Activated T-cell treated with anti-CD3 and anti-CD28 coated beads, Interleukin-2, amount 50 U/mL, for 4 hours (primary cell): ENCODE data around the gene ADRM1. TPM values are rescaled to one million over a fixed set of nuclear protein-coding genes. Genes with fewer than 3 reads are reported as not detected.

ENCODE experiments used
- ATAC-seq, 2 donors: fragments of 200-7000 bp; cut with Tn5 transposase; one replicate each; pipeline ENCODE4 v1.10.0; 2021
- DNase-seq: peaks from one replicate; pipeline ENCODE4 v3.0.0-alpha.2; 2020
- H3K27me3 Mint-ChIP-seq: one replicate; pipeline ENCODE4 v1.8.0; 2021; ENCODE audit warnings: low read depth, mixed read lengths
- H3K36me3 Mint-ChIP-seq: one replicate; pipeline ENCODE4 v1.8.0; 2022; ENCODE audit warnings: mixed read lengths; ENCODE audit not compliant: insufficient read depth
- H3K4me1 Mint-ChIP-seq: one replicate; pipeline ENCODE4 v1.8.0; 2021; ENCODE audit warnings: low read depth, mixed read lengths
- H3K4me3 Mint-ChIP-seq: one replicate; pipeline ENCODE4 v1.8.0; 2021; ENCODE audit warnings: mild to moderate bottlenecking, moderate library complexity, mixed read lengths
- H3K9me3 Mint-ChIP-seq: one replicate; pipeline ENCODE4 v1.8.0; 2021; ENCODE audit warnings: mixed read lengths
- total RNA-seq, 3 donors: library from RNA; stranded (reverse); gene quantifications; one replicate each; pipeline ENCODE4 v1.2.1, GENCODE V29; 2021

ADRM1 gene
- total RNA-seq, 3 donors from 2014 or later = 259 to 285 (median 274) TPM

DNA sequence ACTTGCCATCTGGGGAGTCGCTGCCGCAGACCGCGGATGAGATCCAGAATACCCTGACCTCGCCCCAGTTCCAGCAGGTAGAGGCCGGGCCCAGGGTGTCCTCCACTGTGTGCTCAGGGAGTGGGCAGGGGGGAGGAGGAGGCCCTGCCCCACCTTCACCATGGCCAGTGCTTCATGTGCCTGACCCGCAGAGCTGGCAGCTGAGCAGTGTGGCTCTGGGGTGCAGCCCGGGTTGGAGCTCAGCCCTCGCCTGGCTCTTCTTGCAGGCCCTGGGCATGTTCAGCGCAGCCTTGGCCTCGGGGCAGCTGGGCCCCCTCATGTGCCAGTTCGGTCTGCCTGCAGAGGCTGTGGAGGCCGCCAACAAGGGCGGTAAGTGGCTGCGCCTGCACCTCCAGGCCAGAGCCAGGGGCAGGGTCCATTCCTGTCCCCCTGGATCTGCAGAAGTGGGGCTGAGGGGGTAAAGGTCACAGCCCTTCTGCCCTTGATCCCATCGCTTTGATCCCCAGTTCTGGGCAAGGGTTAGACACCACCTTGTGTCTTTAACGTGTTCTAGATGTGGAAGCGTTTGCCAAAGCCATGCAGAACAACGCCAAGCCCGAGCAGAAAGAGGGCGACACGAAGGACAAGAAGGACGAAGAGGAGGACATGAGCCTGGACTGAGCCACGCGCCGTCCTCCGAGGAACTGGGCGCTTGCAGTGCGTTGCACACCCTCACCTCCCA, 5.5 kb downstream of the ADRM1 start:
- H3K36me3 Mint-ChIP-seq = peaks cover 12% of the 10 kb centered on the region
- DNase-seq (no peak), ATAC-seq (no peak)
- H3K4me1 Mint-ChIP-seq = peaks cover 17% of the 10 kb centered on the region
- H3K27me3 Mint-ChIP-seq = no peaks in the 10 kb centered on the region
- no peak overlapping the region for H3K4me3 Mint-ChIP-seq
- H3K9me3 Mint-ChIP-seq = no peaks in the 10 kb centered on the region

DNA sequence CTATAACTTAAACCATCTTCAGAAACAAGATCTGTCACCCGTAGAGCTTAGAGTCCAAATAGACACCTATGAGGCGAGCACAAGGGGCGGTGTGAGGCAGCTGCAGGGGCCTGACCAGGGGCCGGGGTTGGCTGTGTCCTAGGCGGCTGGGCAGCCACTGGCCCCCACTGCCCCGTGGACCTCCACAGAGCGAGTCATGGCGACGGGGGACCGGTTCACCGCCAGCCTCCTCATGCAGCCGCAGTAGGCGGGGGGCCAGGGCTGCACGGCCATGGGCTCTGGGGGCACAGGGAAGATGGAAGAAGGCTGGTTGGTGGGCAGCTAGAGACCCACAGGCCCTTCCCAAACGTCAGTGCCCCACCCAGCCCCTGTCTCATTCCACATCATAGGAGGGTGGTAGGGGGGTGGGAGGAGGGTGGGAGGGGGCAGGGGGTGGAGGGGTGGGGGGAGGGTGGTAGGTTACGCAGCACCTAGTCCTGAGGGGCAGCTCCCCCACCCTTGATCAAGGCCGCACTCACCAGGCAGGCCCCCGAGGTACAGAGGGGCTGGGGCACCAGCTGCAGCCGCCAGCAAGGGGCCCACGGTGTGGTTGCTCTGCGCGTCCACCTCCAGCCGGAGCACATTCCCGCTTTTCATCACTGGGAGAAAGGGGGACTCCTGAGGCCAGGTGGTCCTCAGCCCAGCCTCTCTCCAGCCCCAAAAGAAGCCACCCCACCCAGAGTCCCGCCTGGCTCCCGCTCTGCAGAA, 6.6 kb downstream of the ADRM1 start:
- DNase-seq = no peak
- Mint-ChIP-seq H3K4me3 (no peak overlapping the region), H3K9me3 (no peaks in the 10 kb centered on the region), H3K27me3 (no peaks in the 10 kb centered on the region), H3K4me1 (peaks cover 11% of the 10 kb centered on the region), H3K36me3 (peaks cover 9% of the 10 kb centered on the region)
- ATAC-seq = no peak

DNA sequence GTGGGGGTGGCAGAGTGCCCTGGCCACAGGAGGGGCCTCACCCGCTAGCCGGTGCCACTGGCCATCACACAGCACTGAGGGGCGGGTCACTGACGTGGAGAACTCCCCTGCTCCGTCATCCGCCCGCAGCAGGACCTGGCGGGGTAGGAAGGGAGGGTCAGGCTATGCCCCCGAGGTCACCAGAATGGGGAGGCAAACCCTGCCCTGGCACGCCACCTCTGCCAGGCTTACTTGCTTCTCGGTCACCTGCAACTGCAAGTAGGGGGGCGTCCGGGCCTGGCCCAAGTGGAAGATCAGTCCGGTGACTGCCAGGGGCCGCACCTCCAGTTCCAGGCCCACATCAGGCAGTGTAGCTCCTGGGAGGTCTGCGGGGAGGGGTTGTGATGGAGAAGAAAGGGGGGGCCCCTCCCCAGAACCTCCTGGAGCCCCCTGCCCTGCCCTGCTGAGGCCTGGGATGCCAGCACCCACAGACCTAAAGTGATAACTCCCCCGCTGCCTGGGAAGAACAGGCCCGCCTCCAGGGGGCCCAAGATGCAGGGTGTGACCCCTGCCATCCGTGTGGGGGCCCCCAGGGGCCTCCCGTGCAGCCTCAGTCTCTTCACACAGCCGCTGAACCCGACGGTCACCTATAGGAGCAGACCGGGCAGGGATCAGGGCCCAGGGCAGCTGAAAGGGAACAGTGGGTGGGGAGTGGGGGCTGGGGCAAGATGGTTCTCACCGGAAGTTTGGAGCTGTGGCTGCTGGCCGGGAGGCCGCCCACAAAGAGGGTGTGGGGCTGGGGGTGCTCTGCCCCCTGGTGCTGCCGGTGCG, 7.4 kb downstream of the ADRM1 start:
- Mint-ChIP-seq H3K27me3 (no peaks in the 10 kb centered on the region), H3K4me1 (peaks cover 5% of the 10 kb centered on the region), H3K36me3 (peaks cover 7% of the 10 kb centered on the region), H3K9me3 (no peaks in the 10 kb centered on the region), H3K4me3 (no peak overlapping the region)
- no peak for ATAC-seq
- no peak for DNase-seq

DNA sequence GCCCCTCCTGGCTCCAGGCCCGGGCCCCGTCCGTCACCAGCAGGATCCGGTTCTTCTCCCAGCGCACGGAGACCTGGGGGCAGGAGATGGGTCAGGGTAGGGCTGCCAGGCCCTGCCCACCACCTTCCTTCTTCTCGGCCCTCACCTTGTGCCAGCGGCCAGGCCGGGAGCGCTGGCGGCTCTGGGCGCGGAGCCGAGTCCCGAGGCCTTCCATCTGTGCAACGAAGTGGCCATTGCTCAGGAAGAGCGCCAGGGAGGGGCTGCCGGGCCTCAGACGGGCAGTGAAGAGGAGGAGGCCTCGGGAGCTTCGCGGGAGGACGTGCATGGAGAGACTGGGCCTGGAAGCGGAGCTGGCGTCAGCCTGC, 7.9 kb downstream of the ADRM1 start:
- peaks cover 2% of the 10 kb centered on the region for H3K4me1 Mint-ChIP-seq
- DNase-seq (no peak), ATAC-seq (no peak)
- H3K4me3 Mint-ChIP-seq = no peak overlapping the region
- no peaks in the 10 kb centered on the region for H3K27me3 Mint-ChIP-seq
- peaks cover 4% of the 10 kb centered on the region for H3K36me3 Mint-ChIP-seq
- H3K9me3 Mint-ChIP-seq = no peaks in the 10 kb centered on the region

DNA sequence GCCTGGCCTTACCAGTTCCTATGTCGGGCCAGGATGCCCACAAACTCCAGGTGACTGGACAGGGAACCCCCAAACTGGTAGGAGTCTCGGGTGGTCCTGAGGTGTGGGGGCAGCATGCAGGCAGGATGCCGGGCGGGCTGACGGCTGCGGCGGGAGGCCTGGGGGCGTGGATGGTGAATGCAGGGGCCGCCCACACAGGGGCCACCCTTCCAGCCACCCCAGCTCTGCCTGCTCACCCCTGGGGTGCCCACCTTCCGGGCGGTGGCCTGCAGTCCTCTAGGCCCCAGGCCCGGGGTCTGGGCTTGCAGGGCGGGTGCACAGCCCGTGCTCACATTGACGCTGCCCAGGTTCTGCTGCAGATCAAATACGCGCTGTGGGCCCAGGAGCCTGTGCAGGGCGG, 8.4 kb downstream of the ADRM1 start:
- Mint-ChIP-seq H3K4me3 (no peak overlapping the region), H3K4me1 (peaks cover under 1% of the 10 kb centered on the region), H3K36me3 (peaks cover 4% of the 10 kb centered on the region), H3K9me3 (no peaks in the 10 kb centered on the region), H3K27me3 (no peaks in the 10 kb centered on the region)
- no peak for ATAC-seq
- DNase-seq = no peak

DNA sequence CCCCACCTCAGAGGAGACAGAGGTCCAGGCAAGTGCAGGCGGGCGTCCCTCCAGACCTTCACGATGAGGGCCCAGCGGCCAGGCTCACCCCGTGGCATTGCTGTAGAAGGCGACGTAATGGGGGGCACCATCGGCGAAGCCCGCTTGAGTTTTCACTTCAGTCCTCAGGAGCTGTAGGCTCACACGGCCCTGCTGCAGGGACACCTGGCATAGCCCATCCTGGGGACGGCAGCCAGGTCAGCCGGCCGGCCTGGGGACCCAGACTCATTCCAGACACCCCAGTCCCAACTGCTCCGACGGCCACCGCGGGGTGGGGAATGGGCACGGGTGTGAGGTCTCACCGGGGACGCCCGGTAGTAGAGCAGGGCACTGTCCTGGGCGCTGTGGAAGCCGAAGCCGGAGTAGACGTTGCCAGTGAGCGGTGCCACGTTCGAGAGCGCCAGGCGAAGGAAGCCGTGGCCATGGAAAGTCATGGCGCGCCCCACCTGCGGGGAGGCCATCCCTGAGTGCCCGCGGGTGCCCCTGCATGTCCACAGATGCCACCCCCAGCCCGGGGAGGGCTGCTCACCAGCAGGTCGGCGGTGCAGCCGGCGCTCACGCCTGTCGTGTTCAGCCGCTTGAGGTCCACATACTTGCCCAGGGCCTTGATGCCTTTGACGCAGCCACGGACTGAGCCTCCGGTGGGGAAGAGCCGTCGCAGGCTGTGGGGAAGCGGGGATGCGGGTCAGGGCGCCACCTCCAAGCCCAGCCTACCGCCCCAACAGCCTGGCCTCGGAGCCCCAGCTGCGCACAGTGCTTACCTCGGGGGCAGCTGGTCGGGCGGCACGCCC, 9.2 kb downstream of the ADRM1 start:
- peaks cover 4% of the 10 kb centered on the region for H3K36me3 Mint-ChIP-seq
- H3K27me3 Mint-ChIP-seq = no peaks in the 10 kb centered on the region
- H3K9me3 Mint-ChIP-seq = no peaks in the 10 kb centered on the region

DNA sequence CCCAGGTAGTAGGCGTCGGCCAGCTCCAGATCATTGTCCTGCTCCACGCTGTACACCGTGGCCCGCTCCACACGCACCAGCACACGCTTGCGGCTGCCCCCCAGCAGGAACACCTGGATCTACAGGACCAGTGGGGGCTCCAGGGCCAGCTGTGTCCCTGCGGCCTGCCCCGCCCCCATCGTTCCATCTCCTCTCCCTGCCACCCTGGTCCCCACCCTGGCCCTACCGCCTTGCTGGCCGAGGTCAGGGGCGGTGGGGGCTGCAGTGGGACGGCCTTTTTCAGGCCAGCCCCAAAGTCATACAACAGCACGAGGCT, 9.8 kb downstream of the ADRM1 start:
- no peaks in the 10 kb centered on the region for H3K9me3 Mint-ChIP-seq
- ATAC-seq = no peak

More for the DNA sequence above, 9.2 kb downstream of the ADRM1 start:
- ATAC-seq (no peak), DNase-seq (no peak)
- Mint-ChIP-seq H3K4me3 (no peak overlapping the region), H3K4me1 (no peaks in the 10 kb centered on the region)

DNA sequence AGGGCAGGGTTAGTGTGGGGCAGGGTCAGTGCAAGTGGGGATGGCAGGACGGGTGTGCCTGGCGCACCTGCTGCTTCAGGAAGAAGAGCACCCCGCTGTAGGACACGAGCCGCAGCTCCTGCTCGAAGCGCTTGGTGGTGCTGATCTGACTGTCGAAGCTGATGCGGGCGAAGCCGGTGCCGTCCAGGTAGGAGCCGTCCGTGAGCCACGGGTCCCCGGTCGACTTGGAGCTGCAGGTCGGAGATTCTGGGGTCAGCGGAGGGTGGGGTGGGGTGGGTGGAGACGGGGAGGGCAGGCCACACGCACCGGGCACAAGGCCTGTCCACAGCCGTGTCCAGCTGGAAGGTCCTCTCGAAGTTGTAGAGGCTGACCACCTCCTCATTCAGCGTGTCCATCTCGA, 10.2 kb downstream of the ADRM1 start:
- Mint-ChIP-seq H3K4me1 (no peaks in the 10 kb centered on the region), H3K4me3 (no peak overlapping the region), H3K36me3 (peaks cover 4% of the 10 kb centered on the region), H3K9me3 (no peaks in the 10 kb centered on the region), H3K27me3 (no peaks in the 10 kb centered on the region)
- ATAC-seq (no peak), DNase-seq (no peak)

More for the DNA sequence above, 9.8 kb downstream of the ADRM1 start:
- peaks cover 4% of the 10 kb centered on the region for H3K36me3 Mint-ChIP-seq
- no peak for DNase-seq
- H3K27me3 Mint-ChIP-seq = no peaks in the 10 kb centered on the region
- no peak overlapping the region for H3K4me3 Mint-ChIP-seq
- no peaks in the 10 kb centered on the region for H3K4me1 Mint-ChIP-seq

DNA sequence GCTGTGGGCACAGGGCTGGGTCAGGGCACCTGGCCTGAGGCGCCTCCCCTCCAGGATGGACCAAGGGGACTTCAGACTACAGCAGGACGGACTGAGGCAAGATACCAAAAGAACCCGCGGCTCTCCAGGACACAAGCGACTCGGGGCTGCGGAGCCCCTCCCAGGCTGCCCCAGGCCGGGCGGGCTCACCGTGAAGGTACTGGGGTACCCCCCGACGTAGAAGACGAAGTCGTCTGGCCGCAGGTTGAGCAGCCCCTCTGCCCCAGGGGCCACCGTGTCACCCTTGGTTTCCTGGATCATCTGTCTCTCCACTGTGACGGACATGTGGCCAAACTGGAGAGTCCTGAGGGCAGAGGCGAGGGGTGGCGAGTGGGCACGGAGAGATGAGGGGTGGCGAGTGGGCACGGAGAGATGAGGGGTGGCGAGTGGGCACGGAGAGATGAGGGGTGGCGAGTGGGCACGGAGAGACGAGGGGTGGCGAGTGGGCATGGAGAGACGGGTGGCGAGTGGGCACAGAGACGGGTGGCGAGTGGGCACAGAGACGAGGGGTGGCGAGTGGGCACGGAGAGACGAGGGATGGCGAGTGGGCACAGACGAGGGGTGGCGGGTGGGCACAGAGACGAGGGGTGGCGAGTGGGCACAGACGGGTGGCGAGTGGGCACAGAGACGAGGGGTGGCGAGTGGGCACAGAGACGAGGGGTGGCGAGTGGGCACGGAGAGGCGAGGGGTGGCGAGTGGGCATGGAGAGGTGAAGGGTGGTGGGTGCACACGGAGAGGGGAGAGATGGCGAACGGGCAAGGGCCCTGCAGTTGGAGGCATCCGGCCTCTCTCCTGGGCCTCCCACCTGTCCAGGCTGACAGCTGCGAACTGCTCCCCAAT, 10.9 kb downstream of the ADRM1 start:
- Mint-ChIP-seq H3K27me3 (no peaks in the 10 kb centered on the region), H3K9me3 (no peaks in the 10 kb centered on the region), H3K4me1 (no peaks in the 10 kb centered on the region), H3K4me3 (no peak overlapping the region), H3K36me3 (peaks cover 4% of the 10 kb centered on the region)
- no peak for ATAC-seq
- no peak for DNase-seq

DNA sequence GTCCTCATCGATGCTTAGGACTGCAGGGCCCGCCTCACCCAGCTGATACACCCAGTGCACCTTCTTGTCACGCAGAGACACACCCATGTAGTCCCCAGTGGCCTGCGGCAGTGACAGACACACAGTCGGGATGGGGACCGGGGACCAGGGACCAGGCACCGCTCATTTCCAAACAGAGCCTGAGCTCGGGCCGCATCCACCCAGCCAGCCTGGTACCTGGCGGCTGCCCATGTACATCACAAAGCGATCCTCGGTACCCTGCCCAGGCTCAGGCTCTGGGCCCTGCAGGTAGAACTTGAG, 11.5 kb downstream of the ADRM1 start:
- Mint-ChIP-seq H3K9me3 (no peaks in the 10 kb centered on the region), H3K4me1 (no peaks in the 10 kb centered on the region), H3K36me3 (no peaks in the 10 kb centered on the region), H3K27me3 (no peaks in the 10 kb centered on the region), H3K4me3 (no peak overlapping the region)
- no peak for DNase-seq
- ATAC-seq = no peak

DNA sequence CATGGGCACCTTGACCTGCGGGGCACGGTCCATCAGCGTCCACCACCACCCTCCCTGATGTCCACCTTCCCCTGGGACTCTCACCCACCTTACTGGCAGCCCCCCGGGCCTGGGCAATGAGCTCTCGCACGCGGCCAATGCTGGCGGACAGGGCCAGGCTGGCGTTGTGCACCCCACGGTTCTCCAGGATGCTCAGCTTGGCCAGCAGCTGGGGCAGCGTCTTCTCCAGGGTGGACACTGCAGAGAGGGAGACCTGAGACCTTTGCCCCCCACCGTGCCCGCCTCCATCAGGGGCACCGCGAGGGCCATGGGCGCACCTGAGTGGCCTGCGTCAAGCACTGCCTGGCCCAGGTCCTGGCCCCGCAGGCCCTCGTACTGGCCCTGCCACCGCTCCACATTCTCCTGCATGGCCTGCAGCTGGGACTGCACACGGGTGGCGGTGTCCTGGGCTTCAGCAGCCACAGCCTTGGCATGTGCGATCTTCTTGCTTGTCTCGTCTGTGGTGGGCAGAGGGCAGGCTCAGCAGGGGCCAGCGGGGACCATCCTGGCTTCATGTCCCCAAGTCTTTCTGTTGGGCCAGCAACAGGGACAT, 12.0 kb downstream of the ADRM1 start:
- H3K27me3 Mint-ChIP-seq = no peaks in the 10 kb centered on the region
- no peaks in the 10 kb centered on the region for H3K4me1 Mint-ChIP-seq
- no peaks in the 10 kb centered on the region for H3K36me3 Mint-ChIP-seq
- no peak for DNase-seq
- ATAC-seq = no peak
- H3K4me3 Mint-ChIP-seq = no peak overlapping the region
- no peaks in the 10 kb centered on the region for H3K9me3 Mint-ChIP-seq

DNA sequence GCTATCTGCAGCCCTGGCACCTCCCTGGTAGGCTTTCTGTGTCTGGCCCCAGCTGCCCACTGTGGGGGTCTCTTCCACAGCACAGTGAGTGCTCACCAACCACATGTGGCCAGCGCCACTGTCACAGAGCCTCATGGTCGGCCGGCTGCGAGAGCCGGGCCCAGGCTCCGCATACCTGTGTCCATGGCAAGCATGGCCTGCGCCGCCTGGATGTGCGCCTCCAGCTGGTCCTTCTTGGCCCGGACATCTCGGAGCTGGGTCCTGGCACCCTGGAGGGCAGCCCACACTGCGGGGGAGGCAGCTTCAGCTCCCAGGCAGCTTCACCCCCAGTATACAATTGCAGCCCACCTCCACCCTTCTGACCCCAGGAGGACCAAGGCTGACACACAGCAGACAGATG, 13.0 kb downstream of the ADRM1 start:
- Mint-ChIP-seq H3K4me1 (no peaks in the 10 kb centered on the region), H3K4me3 (no peak overlapping the region), H3K9me3 (no peaks in the 10 kb centered on the region), H3K36me3 (no peaks in the 10 kb centered on the region), H3K27me3 (no peaks in the 10 kb centered on the region)
- ATAC-seq (no peak), DNase-seq (no peak)
